Stimulated activated CD4-positive, alpha-beta T cell treated with anti-CD3 and anti-CD28 coated beads, Interleukin-15, amount 100 ng/mL, for 24 hours (primary cell): Measurements from ENCODE around the gene CYP2W1.
A peak's percentile ranks its signal among the peaks of the same experiment; 100 is the strongest.
"Not testable (repeated sequence)": the region's sequence is repeated elsewhere in the genome, so short reads cannot be mapped to it uniquely, and the experiment has no call there.

Experiments
- DNase-seq: peaks from one replicate; pipeline ENCODE4 v3.0.0-alpha.2; 2020

The CYP2W1 gene

DNA sequence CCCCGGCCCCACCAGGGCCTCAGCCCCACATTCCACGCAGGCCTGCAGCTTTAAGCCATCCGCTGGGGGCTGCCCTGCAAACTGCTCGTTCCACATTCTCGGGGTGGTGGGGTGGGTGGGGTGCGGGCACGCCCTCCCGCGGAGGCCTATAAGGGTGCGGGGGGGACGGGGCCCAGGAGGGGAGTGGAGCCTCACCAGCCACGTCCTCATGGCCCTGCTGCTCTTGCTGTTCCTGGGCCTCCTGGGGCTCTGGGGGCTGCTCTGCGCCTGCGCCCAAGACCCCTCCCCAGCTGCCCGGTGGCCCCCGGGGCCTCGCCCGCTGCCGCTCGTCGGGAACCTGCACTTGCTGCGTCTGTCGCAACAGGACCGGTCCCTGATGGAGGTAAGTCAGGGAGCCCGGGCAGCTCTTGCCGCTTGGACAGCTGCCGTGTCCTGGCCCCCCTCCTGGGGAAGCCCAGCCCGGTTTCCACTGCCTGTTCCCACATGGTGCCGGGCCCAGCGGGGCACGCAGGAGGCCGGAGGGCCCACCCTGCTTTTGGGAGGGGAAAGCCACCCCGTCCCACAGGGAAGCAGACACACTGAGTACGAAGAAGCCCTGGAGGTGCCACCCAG, at the start of gene CYP2W1:
TSS of gene CYP2W1 (plus strand) at position 178 of the 612 bp plus-strand sequence. CDS start at position 209, 31 bp downstream.
- no peak for DNase-seq

DNA sequence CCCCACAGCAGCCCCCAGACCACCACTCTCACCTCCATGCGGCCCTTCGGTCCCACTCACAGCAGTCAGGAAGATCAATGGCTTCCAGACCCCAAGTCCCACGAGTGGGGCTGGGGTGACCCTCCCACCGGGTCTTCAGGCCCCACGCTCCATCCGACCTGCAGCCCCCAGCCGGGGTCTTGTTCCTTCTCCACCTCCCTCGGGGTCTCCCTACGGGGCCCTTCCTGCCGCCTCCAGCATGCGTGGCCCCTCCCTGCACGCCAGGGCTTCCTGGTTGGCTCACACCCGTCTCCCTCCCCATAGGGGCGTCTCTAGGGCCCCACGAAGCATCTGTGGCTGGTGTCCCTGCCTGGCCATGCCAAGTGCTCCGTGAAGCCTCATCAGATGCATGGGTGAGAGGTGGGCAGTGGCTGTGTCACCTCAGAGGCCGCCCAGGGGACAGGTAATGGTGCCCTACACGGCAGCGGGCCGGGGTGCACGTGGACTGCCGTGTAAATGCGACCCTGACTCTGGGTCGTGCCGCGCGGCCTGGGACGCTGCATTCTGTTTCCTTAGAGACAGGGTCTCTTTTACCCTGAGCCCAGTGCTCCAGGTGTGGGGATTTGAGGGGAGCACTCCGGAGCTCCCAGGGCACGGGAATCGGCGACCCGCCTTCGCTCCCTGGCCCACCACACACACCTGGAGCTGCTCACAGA, 48.4 kb upstream of the CYP2W1 start:
- DNase-seq: no peak

GRCh38 chr7:935164-935873, 47.7 kb upstream of the CYP2W1 start:
- no peak for DNase-seq

- no peak for DNase-seq
These were observed 47.1 kb upstream of the CYP2W1 start for GRCh38 chr7:935874-936385.

GRCh38 chr7:936386-937054, 46.5 kb upstream of the CYP2W1 start:
- peak; percentile 68 for DNase-seq

DNA sequence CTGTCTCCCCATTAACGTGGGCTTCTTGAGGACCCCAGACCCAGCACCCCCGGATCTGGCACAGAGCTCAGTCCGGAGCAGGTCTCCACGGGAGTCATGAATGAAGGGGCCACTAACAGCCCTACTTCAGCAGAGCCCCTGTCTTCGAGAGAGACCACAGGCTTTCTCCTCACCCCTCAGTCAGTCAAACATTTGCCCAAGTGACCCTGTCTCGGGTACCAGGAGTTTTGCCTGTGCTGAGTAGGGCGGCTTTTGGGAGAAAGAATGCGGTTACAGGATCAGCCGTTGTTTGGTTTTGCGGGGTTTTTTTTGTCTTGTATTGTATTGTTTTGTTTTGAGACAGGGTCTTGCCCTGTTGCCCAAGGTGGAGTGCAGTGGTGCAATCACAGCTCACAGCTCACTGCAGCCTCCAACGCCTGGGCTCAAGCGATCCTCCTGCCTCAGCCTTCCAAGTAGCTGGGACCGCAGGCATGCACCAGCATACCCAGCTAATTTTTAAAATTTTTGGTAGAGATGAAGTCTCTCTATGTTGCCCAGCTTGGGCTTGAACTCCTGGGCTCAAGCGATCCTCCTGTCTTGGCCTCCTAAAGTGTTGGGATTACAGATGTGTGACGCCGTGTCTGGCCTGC, 45.0 kb upstream of the CYP2W1 start:
- no peak for DNase-seq

GRCh38 chr7:938546-939185, 44.3 kb upstream of the CYP2W1 start:
- no peak for DNase-seq

DNA sequence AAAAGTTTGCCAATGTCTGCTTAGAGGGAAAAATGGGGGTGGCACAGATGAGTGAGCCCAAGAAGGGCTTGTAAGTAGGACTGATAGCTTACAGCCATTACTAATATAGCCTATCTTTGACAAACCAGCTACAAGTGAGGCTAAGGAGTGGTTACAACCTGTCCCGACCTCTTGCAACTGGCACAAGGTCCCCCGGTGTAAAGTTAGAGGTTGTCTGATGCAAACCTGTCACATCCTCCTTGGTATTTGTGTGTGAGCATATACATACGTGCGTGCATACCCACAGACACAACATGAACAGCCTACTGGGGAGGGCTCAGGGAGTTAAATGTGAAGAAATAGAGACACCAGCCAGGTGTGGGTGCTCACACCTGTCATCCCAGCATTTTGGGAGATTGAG, 43.1 kb upstream of the CYP2W1 start:
- no peak for DNase-seq

DNA sequence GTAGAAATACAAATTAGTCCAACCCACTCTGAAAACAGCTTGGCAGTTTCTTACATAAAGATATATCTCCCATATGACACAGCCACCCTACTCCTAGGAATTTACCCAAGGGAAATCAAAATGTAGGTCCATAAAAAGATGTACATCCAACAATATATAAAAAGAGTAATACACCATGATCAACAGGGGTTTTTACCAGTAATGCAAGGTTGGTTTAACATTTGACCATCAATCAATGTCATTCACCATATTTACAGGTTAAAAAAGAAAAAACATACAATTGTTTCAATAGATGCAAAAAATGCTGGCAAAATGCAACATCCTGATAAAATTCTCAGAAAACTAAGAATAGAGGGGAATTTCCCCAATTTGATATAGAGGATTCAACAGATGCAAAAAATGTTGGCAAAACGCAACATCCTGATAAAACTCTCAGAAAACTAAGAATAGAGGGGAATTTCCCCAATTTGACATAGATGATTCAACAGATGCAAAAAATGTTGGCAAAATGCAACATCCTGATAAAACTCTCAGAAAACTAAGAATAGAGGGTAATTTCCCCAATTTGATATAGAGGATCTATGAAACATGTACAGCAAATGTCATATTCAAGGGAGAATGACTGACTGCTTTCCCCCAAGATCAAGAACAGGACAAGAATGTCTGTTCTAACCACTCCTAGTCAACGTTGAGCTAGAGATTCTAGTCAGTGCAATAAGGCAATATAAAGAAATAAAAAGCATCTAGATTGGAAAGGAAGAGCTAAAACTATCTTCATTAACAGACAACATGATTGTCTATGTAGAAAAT, 42.2 kb upstream of the CYP2W1 start:
- DNase-seq: no peak

- not testable (repeated sequence) for DNase-seq
These were observed 39.2 kb upstream of the CYP2W1 start for GRCh38 chr7:943793-944192.

DNA sequence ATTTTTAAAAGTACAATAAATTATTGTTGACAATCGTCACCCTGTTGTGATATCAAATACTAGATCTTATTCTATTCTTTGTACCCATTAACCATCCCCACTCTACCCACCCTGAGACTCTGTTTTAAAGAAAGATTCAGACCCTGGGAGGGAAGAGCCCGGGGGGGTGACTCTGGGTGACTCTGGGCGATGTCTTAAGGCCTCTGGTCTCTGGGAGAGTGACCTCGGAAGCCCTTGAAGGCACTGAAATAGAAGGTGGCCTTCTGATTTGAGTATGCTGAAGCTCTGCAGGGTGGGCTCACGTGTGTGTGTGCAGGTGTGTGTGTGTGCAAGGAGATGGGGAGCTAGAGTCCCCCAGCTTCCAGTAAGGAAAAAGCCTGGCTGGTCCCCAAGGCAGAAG, 38.2 kb upstream of the CYP2W1 start:
- no peak for DNase-seq

DNA sequence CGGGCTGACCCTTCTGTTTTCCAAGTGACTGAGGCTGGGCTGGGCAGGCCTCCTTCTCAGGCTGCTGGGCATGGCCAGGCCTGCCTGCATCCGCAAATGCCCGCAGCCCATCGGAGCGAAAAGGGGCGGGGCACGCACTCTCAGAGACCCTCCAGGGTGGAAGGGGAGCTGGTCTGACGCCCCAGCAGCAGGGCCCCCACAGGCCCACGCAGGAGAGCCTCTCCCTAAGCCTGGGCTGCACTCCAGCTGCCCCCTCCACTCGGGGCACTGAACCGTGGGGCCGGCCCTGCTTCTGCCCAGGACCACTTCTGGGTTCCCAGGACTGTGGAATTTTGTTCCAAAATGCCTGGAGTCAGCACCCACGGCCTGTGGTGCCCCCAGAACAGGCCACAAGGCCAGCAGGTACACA, 37.8 kb upstream of the CYP2W1 start:
- DNase-seq: no peak

- DNase-seq: no peak
These were observed 37.3 kb upstream of the CYP2W1 start for GRCh38 chr7:945556-946255.

DNA sequence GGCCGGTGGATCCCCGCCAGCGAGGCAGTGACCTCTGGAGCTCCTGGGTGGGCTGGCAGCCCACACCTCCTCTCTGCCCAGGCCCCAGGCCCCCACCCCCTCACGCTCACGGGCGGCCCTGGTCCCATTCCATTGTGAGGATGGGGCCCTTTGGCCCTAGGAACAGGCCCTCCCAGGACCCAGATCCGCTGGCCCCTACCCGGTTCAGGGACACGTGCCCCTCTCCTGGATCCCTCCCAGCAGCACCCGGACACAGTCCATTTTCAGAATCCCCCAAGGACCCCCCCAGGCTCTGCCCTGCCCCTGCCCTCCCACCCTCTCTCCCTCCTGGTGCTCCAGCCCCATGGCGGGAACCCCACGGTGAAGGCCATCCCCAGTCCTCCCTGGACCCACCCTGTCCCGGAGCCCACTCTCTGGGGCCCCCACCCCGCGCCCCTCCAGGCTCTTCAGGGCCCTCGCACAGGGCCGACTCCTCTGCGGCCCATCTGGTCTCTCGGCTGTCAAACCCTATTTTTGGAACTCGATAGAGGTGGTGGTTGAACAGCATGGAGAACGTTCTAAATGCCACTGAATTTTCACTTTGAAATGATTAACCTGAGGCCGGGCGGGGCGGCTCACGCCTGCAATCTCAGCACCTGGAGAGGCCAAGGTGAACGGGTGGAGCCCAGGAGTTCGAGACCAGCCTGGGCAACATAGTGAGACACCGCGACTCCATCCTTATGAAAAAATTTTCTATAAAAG, 36.6 kb upstream of the CYP2W1 start:
- no peak for DNase-seq

- no peak for DNase-seq
These were observed 35.4 kb upstream of the CYP2W1 start for GRCh38 chr7:947391-948210.

DNA sequence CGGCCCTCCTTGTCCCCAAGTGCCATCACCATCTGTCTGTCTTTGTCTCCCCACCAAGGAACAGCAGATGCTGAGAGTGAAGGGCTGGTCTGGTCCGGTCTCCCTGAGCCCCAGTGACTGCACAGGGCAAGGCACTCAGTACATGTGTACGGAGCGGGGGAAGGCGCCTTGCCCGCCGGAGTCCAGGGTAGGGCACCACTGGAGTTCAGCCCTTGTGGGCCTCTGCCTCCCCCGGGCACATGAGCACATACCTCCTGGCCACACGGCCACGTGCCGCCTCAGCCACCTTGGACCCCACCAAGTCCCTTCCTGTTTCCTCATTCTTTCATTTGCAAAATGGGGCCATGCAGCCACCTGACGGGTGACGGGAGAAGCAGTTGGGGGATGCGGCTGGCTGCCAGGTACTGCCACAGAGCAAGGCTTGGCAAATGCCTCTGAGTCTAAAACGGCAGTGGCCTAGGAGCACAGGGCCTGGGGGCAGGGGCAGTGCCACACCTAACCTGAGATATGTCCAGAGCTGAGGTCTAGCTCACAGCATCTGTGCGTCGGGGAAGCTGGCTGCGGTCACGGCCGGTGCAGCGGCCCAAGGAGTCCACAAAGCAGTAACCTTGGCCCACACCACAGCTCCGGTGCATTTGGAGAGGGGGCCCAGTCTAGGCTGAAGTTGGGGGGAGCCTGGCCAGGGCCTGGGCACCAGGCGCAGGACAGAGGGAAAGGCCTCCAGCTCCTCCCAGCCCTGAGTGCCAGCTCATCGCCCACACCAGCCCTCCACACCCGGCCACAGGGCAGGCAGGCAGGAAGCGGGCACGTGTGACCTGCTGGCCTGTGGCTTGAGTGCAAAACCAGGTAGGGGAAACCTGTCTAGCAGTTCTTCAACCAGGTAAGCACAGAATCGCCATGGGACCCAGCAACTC, 33.7 kb upstream of the CYP2W1 start:
- DNase-seq: no peak

DNA sequence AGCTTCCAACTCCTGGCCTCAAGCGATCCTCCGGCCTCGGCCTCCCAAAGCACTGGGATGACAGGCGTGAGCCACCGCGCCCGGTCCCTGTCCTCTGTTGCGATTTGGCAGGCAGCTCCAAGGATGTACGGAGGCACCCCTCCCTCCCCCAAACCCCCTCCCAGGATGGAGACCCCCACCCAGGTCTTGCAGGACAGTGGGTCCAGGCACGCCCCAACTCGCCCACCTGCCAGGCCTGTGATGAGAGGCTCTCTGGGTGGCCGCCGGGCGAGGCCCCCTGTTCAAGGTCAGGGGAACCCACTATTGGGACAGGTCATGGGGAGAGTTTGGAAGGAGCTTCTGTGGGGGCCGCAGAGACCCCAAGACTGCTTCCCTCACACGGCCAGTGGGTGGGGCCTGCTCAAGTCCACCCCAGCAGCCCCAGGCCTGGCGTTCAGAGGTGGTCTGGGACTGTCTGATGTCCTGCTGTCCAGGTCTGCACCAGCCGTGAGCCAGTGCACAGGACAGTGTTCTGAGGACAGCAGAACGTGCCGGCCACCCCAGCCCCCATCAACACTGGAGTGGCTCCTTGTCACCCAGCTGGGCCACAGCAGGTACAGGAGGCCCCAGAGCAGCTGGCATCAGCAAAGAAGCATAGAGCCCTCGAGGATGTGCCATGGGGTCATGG, 31.0 kb upstream of the CYP2W1 start:
- no peak for DNase-seq
